Kidney epithelial cell (primary cell): ENCODE measurements around the gene PSMG4. TPM values are rescaled to one million over a fixed set of nuclear protein-coding genes. Genes with fewer than 3 reads are reported as not detected.

ENCODE experiments used
- DNase-seq: peaks from one replicate; pipeline ENCODE4 v3.0.0-alpha.2; 2010; ENCODE audit warnings: low read depth
- H3K27me3 ChIP-seq: 2 replicates; pipeline ENCODE4 v1.6.0; 2011; ENCODE audit warnings: low read length; ENCODE audit not compliant: control insufficient read depth, insufficient read depth
- H3K36me3 ChIP-seq: 2 replicates; pipeline ENCODE4 v1.5.1; 2011; ENCODE audit warnings: low read length; ENCODE audit not compliant: control insufficient read depth, insufficient read depth
- H3K4me3 ChIP-seq: 2 replicates; pipeline ENCODE4 v1.5.1; 2011; ENCODE audit warnings: low read depth, mild to moderate bottlenecking, control low read depth, low read length
- total RNA-seq: library from RNA; depleted of rRNA; stranded (reverse); fragments of >200 nt; gene quantifications from 2 replicates; pipeline ENCODE4 v1.2.3, GENCODE V29; 2015
- TF ChIP-seq, protein P1 (sequence below): IDR thresholded peaks from 2 replicates; pipeline ENCODE4 v1.5.1; 2011; ENCODE audit warnings: mild to moderate bottlenecking, moderate library complexity, low read length, control low read depth, inconsistent platforms; ENCODE audit not compliant: insufficient read depth, poor library complexity, severe bottlenecking

Gene PSMG4
- total RNA-seq, 1 donor from 2014 or later: 26.5 TPM

DNA sequence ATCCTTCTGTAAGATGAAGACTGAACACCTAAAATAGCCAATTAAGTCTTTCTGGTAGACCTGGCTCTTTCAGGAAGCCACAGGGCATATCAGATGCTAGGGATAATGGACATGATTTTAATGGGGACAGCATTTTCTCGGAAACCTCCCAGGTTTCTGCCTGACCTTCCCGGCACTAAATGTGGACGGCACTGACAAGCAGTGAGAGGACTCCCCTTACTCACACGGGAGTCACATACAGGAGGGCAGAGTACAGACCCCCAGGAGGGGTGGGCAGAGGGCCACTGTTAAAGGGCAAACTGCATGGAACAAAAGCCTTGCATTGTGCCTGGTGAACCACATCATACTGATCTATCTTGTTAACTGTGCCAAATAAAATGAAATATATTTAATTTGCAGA is 19.9 kb downstream of the PSMG4 start:
- Histone ChIP-seq H3K4me3 (no peak overlapping the region), H3K36me3 (no peaks in the 10 kb centered on the region), H3K27me3 (no peaks in the 10 kb centered on the region)
- TF ChIP-seq, protein P1, sequence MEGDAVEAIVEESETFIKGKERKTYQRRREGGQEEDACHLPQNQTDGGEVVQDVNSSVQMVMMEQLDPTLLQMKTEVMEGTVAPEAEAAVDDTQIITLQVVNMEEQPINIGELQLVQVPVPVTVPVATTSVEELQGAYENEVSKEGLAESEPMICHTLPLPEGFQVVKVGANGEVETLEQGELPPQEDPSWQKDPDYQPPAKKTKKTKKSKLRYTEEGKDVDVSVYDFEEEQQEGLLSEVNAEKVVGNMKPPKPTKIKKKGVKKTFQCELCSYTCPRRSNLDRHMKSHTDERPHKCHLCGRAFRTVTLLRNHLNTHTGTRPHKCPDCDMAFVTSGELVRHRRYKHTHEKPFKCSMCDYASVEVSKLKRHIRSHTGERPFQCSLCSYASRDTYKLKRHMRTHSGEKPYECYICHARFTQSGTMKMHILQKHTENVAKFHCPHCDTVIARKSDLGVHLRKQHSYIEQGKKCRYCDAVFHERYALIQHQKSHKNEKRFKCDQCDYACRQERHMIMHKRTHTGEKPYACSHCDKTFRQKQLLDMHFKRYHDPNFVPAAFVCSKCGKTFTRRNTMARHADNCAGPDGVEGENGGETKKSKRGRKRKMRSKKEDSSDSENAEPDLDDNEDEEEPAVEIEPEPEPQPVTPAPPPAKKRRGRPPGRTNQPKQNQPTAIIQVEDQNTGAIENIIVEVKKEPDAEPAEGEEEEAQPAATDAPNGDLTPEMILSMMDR: no peak
- DNase-seq: no peak

- no peak for DNase-seq
- Histone ChIP-seq H3K4me3 (no peak overlapping the region), H3K27me3 (no peaks in the 10 kb centered on the region), H3K36me3 (no peaks in the 10 kb centered on the region)
- TF ChIP-seq, protein P1: no peak
Observed at GRCh38 chr6:3280091-3280490, 21.3 kb downstream of the PSMG4 start.

GRCh38 chr6:3280866-3281465 is 22.2 kb downstream of the PSMG4 start:
- DNase-seq: no peak
- TF ChIP-seq, protein P1: no peak
- Histone ChIP-seq H3K36me3 (no peaks in the 10 kb centered on the region), H3K27me3 (no peaks in the 10 kb centered on the region), H3K4me3 (no peak overlapping the region)

- TF ChIP-seq, protein P1: no peak
- Histone ChIP-seq H3K27me3 (no peaks in the 10 kb centered on the region), H3K4me3 (no peak overlapping the region), H3K36me3 (no peaks in the 10 kb centered on the region)
- DNase-seq: no peak
Observed at GRCh38 chr6:3281631-3282475, 23.1 kb downstream of the PSMG4 start.

GRCh38 chr6:3282476-3283236 is 23.9 kb downstream of the PSMG4 start:
- TF ChIP-seq, protein P1: no peak
- H3K36me3 ChIP-seq: no peaks in the 10 kb centered on the region
- no peak for DNase-seq
- no peak overlapping the region for H3K4me3 ChIP-seq
- H3K27me3 ChIP-seq: no peaks in the 10 kb centered on the region
